HepG2 (cell line): ENCODE results near the gene MED22. TPM values are rescaled to one million over a fixed set of nuclear protein-coding genes. Genes with fewer than 3 reads are reported as not detected.
A peak's percentile ranks its signal among the peaks of the same experiment; 100 is the strongest.
"Not testable (repeated sequence)": the region's sequence is repeated elsewhere in the genome, so short reads cannot be mapped to it uniquely, and the experiment has no call there.

Experiments used
- ATAC-seq: fragments of 200-7000 bp; cut with Tn5 transposase; 3 replicates; pipeline ENCODE4 v1.9.1; 2020; ENCODE audit warnings: mild to moderate bottlenecking, moderate library complexity
- BruUV-seq: library from RNA; stranded (reverse); fragments of 400-500 nt; replicated peaks from 2 replicates; lab custom pipeline; 2021; lab: Mats Ljungman, UMichigan
- CTCF ChIA-PET: fragments of 300-600 bp; formaldehyde crosslinking; extraction: SDS; loops from one replicate; lab custom pipeline; 2021; ENCODE audit warnings: low total read pairs, inconsistent platforms, low intra/inter-chr PET ratio; lab: Yijun Ruan, JAX
- POLR2A ChIA-PET: fragments of 350-600 bp; sonication (Branson Sonifier 250); formaldehyde crosslinking; loops from one replicate; lab custom pipeline; 2020; ENCODE audit warnings: antibody characterized with exemption, inconsistent platforms; lab: Yijun Ruan, JAX
- DNase-seq: peaks from one replicate; pipeline ENCODE4 v3.0.0-alpha.2; 2015; ENCODE audit warnings: low spot score
- FAIRE-seq: peaks from 3 replicates; lab custom pipeline; 2011; peaks lifted over from hg19 to GRCh38; lab: Jason Lieb, UNC
- H2AFZ ChIP-seq: one replicate; pipeline ENCODE4 v1.6.1; 2011; ENCODE audit warnings: low read length, inconsistent platforms
- H3K27ac ChIP-seq: fragments of 300-600 bp; 3 replicates; pipeline ENCODE4 v1.8.0; 2011; ENCODE audit warnings: mixed run types, mild to moderate bottlenecking, mixed read lengths, low read length, inconsistent platforms; ENCODE audit not compliant: insufficient read depth; ENCODE audit errors: extremely low read length
- H3K27me3 ChIP-seq, 2 experiments: fragments of 200-600 bp in 1 of 2; 2 replicates in 1 of 2; 3 replicates in 1 of 2; pipeline versions ENCODE4 v1.6.0 to v1.8.0; 2011; ENCODE audit warnings: low read length in 2 of 2, mild to moderate bottlenecking in 2 of 2, moderate library complexity in 2 of 2, inconsistent platforms in 1 of 2; ENCODE audit not compliant: insufficient read depth in 2 of 2, control insufficient read depth in 1 of 2
- H3K36me3 ChIP-seq, 2 experiments: fragments of 200-600 bp in 1 of 2; replicated peaks in 1 of 2; 2 replicates in 1 of 2; 3 replicates in 1 of 2; pipeline versions ENCODE4 v1.5.1 to v1.8.0; 2011; ENCODE audit warnings: low read length in 2 of 2, inconsistent platforms in 1 of 2; ENCODE audit not compliant: insufficient read depth in 2 of 2, control insufficient read depth in 1 of 2
- H3K4me1 ChIP-seq: 2 replicates; pipeline ENCODE4 v1.5.1; 2012; ENCODE audit warnings: low read length, inconsistent platforms; ENCODE audit not compliant: insufficient read depth
- H3K4me2 ChIP-seq: 2 replicates; pipeline ENCODE4 v1.6.0; 2011; ENCODE audit warnings: low read depth, low read length, inconsistent platforms
- H3K4me3 ChIP-seq, 3 experiments: fragments of 200-600 bp in 1 of 3; sonication (generic), shearing (Covaris generic) in 1 of 3; replicated peaks in 1 of 3; 2 replicates each; pipeline ENCODE4 v1.5.1; 2011 to 2016; ENCODE audit warnings: low read length in 3 of 3, inconsistent platforms in 2 of 3, low read depth in 2 of 3, mild to moderate bottlenecking in 2 of 3, control low read depth in 1 of 3, mixed read lengths in 1 of 3; ENCODE audit not compliant: insufficient read depth in 1 of 3
- H3K79me2 ChIP-seq: one replicate; pipeline ENCODE4 v1.6.1; 2011; ENCODE audit warnings: low read length, inconsistent platforms; ENCODE audit not compliant: insufficient read depth
- H3K9ac ChIP-seq: 2 replicates; pipeline ENCODE4 v1.6.0; 2011; ENCODE audit warnings: mild to moderate bottlenecking, low read depth, low read length, inconsistent platforms; ENCODE audit not compliant: insufficient read depth
- H3K9me3 ChIP-seq: 2 replicates; pipeline ENCODE4 v1.5.1; 2012; ENCODE audit warnings: mild to moderate bottlenecking, low read length
- H4K20me1 ChIP-seq: 2 replicates; pipeline ENCODE4 v1.6.0; 2011; ENCODE audit warnings: inconsistent platforms, mild to moderate bottlenecking, low read length, moderate library complexity; ENCODE audit not compliant: insufficient read depth
- AKAP8 ChIP-seq: sonication (generic); formaldehyde crosslinking; IDR thresholded peaks from 2 replicates; pipeline ENCODE4 v1.5.1; 2020; ENCODE audit warnings: mild to moderate bottlenecking, missing genetic modification reagents
- CREB1 ChIP-seq, 2 experiments: fragments of 450-650 bp in 1 of 2; IDR thresholded peaks; 2 replicates each; pipeline ENCODE4 v1.6.1; 2016 to 2017; ENCODE audit warnings: control low read depth in 1 of 2, mild to moderate bottlenecking in 1 of 2, missing compliant biosample characterization in 1 of 2, missing genetic modification characterization in 1 of 2
- CTCF ChIP-seq: sonication (generic); formaldehyde crosslinking; IDR thresholded peaks from 2 replicates; pipeline ENCODE4 v1.5.0; 2020; ENCODE audit warnings: mild to moderate bottlenecking, missing genetic modification reagents, moderate library complexity
- KDM2A ChIP-seq: sonication (generic); formaldehyde crosslinking; IDR thresholded peaks from 2 replicates; pipeline ENCODE4 v1.4.0; 2020; ENCODE audit warnings: low read depth, missing genetic modification reagents, borderline replicate concordance
- PAF1 ChIP-seq: IDR thresholded peaks from 2 replicates; pipeline ENCODE4 v1.6.1; 2016; ENCODE audit warnings: missing genetic modification reagents, missing compliant biosample characterization
- POLR2A ChIP-seq, 2 experiments: IDR thresholded peaks; 2 replicates each; pipeline ENCODE4 v1.6.1; 2011; ENCODE audit warnings: low read depth in 2 of 2, low read length in 2 of 2, mild to moderate bottlenecking in 1 of 2, moderate library complexity in 1 of 2; ENCODE audit not compliant: insufficient read depth in 1 of 2
- POLR2AphosphoS5 ChIP-seq: IDR thresholded peaks from 2 replicates; pipeline ENCODE4 v1.6.1; 2012; ENCODE audit warnings: low read depth, low read length
- POLR2G ChIP-seq: fragments of 200-400 bp; formaldehyde crosslinking; IDR thresholded peaks from 2 replicates; pipeline ENCODE4 v1.6.1; 2018; ENCODE audit warnings: mild to moderate bottlenecking, low read depth, low read length, moderate library complexity
- RAD21 ChIP-seq: fragments of 450-650 bp; formaldehyde crosslinking; IDR thresholded peaks from 2 replicates; pipeline ENCODE4 v1.5.0; 2020; ENCODE audit warnings: mild to moderate bottlenecking
- SALL1 ChIP-seq: sonication (generic); formaldehyde crosslinking; IDR thresholded peaks from 2 replicates; pipeline ENCODE4 v1.8.0; 2022; ENCODE audit warnings: mild to moderate bottlenecking, missing genetic modification reagents
- STAG1 ChIP-seq: sonication (generic); formaldehyde crosslinking; IDR thresholded peaks from 2 replicates; pipeline ENCODE4 v1.4.0; 2020; ENCODE audit warnings: missing genetic modification reagents
- ZC3H13 ChIP-seq: sonication (generic); formaldehyde crosslinking; IDR thresholded peaks from 2 replicates; pipeline ENCODE4 v1.8.1; 2023; ENCODE audit warnings: mild to moderate bottlenecking, missing genetic modification reagents, moderate library complexity
- ZGPAT ChIP-seq: IDR thresholded peaks from 2 replicates; pipeline ENCODE4 v1.6.1; 2016; ENCODE audit warnings: mild to moderate bottlenecking
- WGBS: methylation state at CpG from one replicate; pipeline ENCODE4 v1.1.6; 2017; ENCODE audit warnings: low lambda C conversion rate; 5-methylcytosine and 5-hydroxymethylcytosine counted together
- in situ Hi-C: cut with HindIII; loops from 2 replicates; pipeline ENCODE4 v1.10.0; 2017; ENCODE audit warnings: low pct_unique_long_range_greater_than_20kb; ENCODE audit not compliant: extremely low pct_ligation_motif_present
- intact Hi-C: fragments of 100-400 bp; cut with micrococcal nuclease; formaldehyde crosslinking; loops from one replicate; pipeline ENCODE4 v1.10.0; 2022; ENCODE audit not compliant: unreplicated experiment
- polyA plus RNA-seq, 8 experiments: library from polyadenylated mRNA; depleted of rRNA in 3 of 8; stranded (reverse) in 7 of 8; unstranded in 1 of 8; fragments of >200 nt; fragmentation: Illumina TruSeq in 4 of 8; extraction: Trizol in 4 of 8; gene quantifications; 2 replicates each; pipeline versions ENCODE4 v1.2.1 to v1.2.3, GENCODE V29; 2011 to 2016; ENCODE audit warnings: low read depth in 4 of 8, missing spikeins in 1 of 8, mixed read lengths in 1 of 8; ENCODE audit not compliant: insufficient read depth in 1 of 8
- total RNA-seq, 5 experiments: library from RNA; depleted of rRNA; stranded (reverse); fragments of >200 nt; fragmentation: Illumina TruSeq; extraction: Trizol; gene quantifications; 2 replicates each; pipeline ENCODE4 v1.2.3, GENCODE V29; 2016; ENCODE audit warnings: low read depth in 1 of 5

MED22 gene
- total and polyA plus RNA-seq, 2 of the 13 experiments (the other 11 are each of a cell fraction or from before 2014, with no cell fraction given) = 15.8 to 22.1 TPM

GRCh38 chr9:133329306-133330156, 18.4 kb downstream of the MED22 start:
- BruUV-seq, POLR2A ChIA-PET: not testable (repeated sequence)

More at GRCh38 chr9:133329306-133330156, 18.4 kb downstream of the MED22 start:
- H3K27me3 ChIP-seq; H3K4me1 ChIP-seq; H4K20me1 ChIP-seq; H2AFZ ChIP-seq; ATAC-seq; FAIRE-seq; H3K9me3 ChIP-seq; H3K4me3 ChIP-seq; H3K27ac ChIP-seq; H3K4me2 ChIP-seq; DNase-seq; H3K9ac ChIP-seq; TF ChIP-seq CREB1 (IDR thresholded peaks at IDR 0.05): not testable (repeated sequence)
- Histone ChIP-seq H3K79me2 (peaks cover 11% of the 10 kb centered on the region), H3K36me3 (peaks cover 18 to 38% of the 10 kb centered on the region in 2 experiments; a peak in 4 of 5 replicates)
- TF ChIP-seq PAF1 (CRISPR knock-in tag) (peak; percentile 56; the same call in 1 of the 2 replicates), CTCF (peak; percentile 79), KDM2A (CRISPR knock-in tag) (peak; percentile 91), ZGPAT (CRISPR knock-in tag) (peak; percentile 27; the same call in 1 of the 2 replicates), RAD21 (CRISPR knock-in tag) (peak; percentile 74), AKAP8 (CRISPR knock-in tag) (0 out of 2 replicates have a peak, but pooled peaks have one; percentile 47), STAG1 (CRISPR knock-in tag) (peak; percentile 73), POLR2G (0 out of 2 replicates have a peak, but pooled peaks have one; percentile 36), POLR2AphosphoS5 (peak; percentile 32; the same call in 1 of the 2 replicates), POLR2A (IDR thresholded peaks at IDR 0.05; ENCODE audit: insufficient read depth in 1 of 2, low read depth in 2 of 2, low read length in 2 of 2) (0 out of 4 replicates have a peak, but pooled peaks of 1 of the 2 experiments have one; percentile 25), ZC3H13 (peak; percentile 89), CREB1 (CRISPR knock-in tag; IDR thresholded peaks at IDR 0.05) (peak; percentile 31; the same call in 1 of the 2 replicates), SALL1 (CRISPR knock-in tag) (0 out of 2 replicates have a peak, but pooled peaks have one; percentile 24)
- in situ Hi-C loops = loop anchor here (5.0 to 10.0 kb wide), 2 partner anchors 85 to 142 kb away; no protein-coding TSS in a partner anchor
- intact Hi-C loops = loop anchor here (2.0 kb wide), 1 partner anchor 141 kb away; no protein-coding TSS in a partner anchor
- WGBS = 60% methylated on average over 19 of the region's 21 CpGs
- CTCF ChIA-PET = interaction anchor here (0.8 to 2.3 kb wide), 4 partner anchors 142 to 145 kb away, joined by 3 to 7 read pairs (median 4); no protein-coding TSS in a partner anchor
